ENCODE data around the gene SEMA4B. TPM values are rescaled to one million over a fixed set of nuclear protein-coding genes. Genes with fewer than 3 reads are reported as not detected.

Gene SEMA4B
- total and polyA plus RNA-seq, 2 experiments from 2014 or later: 16.7 to 48.2 TPM

DNA sequence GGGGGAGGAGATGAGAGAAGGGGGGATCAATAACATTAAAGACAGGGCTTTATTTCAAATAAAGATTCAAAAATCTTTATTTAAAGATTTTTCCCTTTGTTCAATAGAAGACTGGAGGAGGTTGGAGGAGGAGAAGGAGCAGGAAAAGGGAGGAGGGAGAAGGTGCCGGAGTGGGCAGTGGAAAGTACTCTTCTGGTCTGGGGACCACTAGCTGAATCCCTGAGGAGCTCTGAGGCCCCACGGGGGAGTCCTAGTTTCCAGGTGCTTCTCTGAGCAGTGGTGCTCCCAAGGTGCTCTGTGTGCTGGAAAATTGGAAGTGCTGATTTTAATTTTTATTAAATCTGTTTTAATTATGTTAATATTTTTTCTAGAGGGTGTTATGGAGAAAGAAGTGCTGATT is 19.4 kb upstream of the SEMA4B start:
- no peaks in the 10 kb centered on the region for H3K79me2 ChIP-seq (replicated peaks; ENCODE audit: insufficient read depth)
- H3K36me3 ChIP-seq (ENCODE audit: insufficient read depth): no peaks in the 10 kb centered on the region
- Mint-ChIP-seq H3K9me3 (no peaks in the 10 kb centered on the region), H3K36me3 (ENCODE audit: low read depth) (no peaks in the 10 kb centered on the region), H3K27ac (no peak overlapping the region), H3K4me3 (no peak overlapping the region), H3K27me3 (ENCODE audit: insufficient read depth, low read depth, poor library complexity) (peaks cover 14% of the 10 kb centered on the region), H3K4me1 (peaks cover 37% of the 10 kb centered on the region)
- DNase-seq (ENCODE audit: low spot score) (no peak), ATAC-seq (no peak)
- H4K20me1 ChIP-seq (replicated peaks; ENCODE audit: insufficient read depth): no peaks in the 10 kb centered on the region
- H3K9me2 ChIP-seq (ENCODE audit: insufficient read depth): no peaks in the 10 kb centered on the region
- 0 out of 2 replicates have a peak overlapping the region, but pooled peaks have one; percentile 19 for H2AFZ ChIP-seq
- H3K4me1 ChIP-seq (ENCODE audit: insufficient read depth): peaks cover 32% of the 10 kb centered on the region
- no peak overlapping the region for H3K4me2 ChIP-seq
- no peaks in the 10 kb centered on the region for H3K27me3 ChIP-seq (ENCODE audit: insufficient read depth)
- TF ChIP-seq ZNF331 (CRISPR knock-in tag; IDR thresholded peaks at IDR 0.05; ENCODE audit: low read depth) (no peak), ZNF114 (CRISPR knock-in tag; IDR thresholded peaks at IDR 0.05) (no peak), EZH2phosphoT487 (IDR thresholded peaks at IDR 0.05; ENCODE audit: unreplicated experiment) (no peak), POLR2AphosphoS5 (IDR thresholded peaks at IDR 0.05; ENCODE audit: low read depth) (no peak), STAT1 (IDR thresholded peaks at IDR 0.05; ENCODE audit: unreplicated experiment) (no peak)
- TF ChIP-seq, protein P1, sequence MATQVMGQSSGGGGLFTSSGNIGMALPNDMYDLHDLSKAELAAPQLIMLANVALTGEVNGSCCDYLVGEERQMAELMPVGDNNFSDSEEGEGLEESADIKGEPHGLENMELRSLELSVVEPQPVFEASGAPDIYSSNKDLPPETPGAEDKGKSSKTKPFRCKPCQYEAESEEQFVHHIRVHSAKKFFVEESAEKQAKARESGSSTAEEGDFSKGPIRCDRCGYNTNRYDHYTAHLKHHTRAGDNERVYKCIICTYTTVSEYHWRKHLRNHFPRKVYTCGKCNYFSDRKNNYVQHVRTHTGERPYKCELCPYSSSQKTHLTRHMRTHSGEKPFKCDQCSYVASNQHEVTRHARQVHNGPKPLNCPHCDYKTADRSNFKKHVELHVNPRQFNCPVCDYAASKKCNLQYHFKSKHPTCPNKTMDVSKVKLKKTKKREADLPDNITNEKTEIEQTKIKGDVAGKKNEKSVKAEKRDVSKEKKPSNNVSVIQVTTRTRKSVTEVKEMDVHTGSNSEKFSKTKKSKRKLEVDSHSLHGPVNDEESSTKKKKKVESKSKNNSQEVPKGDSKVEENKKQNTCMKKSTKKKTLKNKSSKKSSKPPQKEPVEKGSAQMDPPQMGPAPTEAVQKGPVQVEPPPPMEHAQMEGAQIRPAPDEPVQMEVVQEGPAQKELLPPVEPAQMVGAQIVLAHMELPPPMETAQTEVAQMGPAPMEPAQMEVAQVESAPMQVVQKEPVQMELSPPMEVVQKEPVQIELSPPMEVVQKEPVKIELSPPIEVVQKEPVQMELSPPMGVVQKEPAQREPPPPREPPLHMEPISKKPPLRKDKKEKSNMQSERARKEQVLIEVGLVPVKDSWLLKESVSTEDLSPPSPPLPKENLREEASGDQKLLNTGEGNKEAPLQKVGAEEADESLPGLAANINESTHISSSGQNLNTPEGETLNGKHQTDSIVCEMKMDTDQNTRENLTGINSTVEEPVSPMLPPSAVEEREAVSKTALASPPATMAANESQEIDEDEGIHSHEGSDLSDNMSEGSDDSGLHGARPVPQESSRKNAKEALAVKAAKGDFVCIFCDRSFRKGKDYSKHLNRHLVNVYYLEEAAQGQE (IDR thresholded peaks at IDR 0.05; ENCODE audit: unreplicated experiment): no peak
- TF ChIP-seq, protein P2, sequence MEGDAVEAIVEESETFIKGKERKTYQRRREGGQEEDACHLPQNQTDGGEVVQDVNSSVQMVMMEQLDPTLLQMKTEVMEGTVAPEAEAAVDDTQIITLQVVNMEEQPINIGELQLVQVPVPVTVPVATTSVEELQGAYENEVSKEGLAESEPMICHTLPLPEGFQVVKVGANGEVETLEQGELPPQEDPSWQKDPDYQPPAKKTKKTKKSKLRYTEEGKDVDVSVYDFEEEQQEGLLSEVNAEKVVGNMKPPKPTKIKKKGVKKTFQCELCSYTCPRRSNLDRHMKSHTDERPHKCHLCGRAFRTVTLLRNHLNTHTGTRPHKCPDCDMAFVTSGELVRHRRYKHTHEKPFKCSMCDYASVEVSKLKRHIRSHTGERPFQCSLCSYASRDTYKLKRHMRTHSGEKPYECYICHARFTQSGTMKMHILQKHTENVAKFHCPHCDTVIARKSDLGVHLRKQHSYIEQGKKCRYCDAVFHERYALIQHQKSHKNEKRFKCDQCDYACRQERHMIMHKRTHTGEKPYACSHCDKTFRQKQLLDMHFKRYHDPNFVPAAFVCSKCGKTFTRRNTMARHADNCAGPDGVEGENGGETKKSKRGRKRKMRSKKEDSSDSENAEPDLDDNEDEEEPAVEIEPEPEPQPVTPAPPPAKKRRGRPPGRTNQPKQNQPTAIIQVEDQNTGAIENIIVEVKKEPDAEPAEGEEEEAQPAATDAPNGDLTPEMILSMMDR (conservative IDR thresholded peaks at IDR 0.05; ENCODE audit: low read depth in 2 of 2): no peak
- TF ChIP-seq, protein P3, sequence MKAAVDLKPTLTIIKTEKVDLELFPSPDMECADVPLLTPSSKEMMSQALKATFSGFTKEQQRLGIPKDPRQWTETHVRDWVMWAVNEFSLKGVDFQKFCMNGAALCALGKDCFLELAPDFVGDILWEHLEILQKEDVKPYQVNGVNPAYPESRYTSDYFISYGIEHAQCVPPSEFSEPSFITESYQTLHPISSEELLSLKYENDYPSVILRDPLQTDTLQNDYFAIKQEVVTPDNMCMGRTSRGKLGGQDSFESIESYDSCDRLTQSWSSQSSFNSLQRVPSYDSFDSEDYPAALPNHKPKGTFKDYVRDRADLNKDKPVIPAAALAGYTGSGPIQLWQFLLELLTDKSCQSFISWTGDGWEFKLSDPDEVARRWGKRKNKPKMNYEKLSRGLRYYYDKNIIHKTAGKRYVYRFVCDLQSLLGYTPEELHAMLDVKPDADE (IDR thresholded peaks at IDR 0.05): no peak
- TF ChIP-seq, protein P4, sequence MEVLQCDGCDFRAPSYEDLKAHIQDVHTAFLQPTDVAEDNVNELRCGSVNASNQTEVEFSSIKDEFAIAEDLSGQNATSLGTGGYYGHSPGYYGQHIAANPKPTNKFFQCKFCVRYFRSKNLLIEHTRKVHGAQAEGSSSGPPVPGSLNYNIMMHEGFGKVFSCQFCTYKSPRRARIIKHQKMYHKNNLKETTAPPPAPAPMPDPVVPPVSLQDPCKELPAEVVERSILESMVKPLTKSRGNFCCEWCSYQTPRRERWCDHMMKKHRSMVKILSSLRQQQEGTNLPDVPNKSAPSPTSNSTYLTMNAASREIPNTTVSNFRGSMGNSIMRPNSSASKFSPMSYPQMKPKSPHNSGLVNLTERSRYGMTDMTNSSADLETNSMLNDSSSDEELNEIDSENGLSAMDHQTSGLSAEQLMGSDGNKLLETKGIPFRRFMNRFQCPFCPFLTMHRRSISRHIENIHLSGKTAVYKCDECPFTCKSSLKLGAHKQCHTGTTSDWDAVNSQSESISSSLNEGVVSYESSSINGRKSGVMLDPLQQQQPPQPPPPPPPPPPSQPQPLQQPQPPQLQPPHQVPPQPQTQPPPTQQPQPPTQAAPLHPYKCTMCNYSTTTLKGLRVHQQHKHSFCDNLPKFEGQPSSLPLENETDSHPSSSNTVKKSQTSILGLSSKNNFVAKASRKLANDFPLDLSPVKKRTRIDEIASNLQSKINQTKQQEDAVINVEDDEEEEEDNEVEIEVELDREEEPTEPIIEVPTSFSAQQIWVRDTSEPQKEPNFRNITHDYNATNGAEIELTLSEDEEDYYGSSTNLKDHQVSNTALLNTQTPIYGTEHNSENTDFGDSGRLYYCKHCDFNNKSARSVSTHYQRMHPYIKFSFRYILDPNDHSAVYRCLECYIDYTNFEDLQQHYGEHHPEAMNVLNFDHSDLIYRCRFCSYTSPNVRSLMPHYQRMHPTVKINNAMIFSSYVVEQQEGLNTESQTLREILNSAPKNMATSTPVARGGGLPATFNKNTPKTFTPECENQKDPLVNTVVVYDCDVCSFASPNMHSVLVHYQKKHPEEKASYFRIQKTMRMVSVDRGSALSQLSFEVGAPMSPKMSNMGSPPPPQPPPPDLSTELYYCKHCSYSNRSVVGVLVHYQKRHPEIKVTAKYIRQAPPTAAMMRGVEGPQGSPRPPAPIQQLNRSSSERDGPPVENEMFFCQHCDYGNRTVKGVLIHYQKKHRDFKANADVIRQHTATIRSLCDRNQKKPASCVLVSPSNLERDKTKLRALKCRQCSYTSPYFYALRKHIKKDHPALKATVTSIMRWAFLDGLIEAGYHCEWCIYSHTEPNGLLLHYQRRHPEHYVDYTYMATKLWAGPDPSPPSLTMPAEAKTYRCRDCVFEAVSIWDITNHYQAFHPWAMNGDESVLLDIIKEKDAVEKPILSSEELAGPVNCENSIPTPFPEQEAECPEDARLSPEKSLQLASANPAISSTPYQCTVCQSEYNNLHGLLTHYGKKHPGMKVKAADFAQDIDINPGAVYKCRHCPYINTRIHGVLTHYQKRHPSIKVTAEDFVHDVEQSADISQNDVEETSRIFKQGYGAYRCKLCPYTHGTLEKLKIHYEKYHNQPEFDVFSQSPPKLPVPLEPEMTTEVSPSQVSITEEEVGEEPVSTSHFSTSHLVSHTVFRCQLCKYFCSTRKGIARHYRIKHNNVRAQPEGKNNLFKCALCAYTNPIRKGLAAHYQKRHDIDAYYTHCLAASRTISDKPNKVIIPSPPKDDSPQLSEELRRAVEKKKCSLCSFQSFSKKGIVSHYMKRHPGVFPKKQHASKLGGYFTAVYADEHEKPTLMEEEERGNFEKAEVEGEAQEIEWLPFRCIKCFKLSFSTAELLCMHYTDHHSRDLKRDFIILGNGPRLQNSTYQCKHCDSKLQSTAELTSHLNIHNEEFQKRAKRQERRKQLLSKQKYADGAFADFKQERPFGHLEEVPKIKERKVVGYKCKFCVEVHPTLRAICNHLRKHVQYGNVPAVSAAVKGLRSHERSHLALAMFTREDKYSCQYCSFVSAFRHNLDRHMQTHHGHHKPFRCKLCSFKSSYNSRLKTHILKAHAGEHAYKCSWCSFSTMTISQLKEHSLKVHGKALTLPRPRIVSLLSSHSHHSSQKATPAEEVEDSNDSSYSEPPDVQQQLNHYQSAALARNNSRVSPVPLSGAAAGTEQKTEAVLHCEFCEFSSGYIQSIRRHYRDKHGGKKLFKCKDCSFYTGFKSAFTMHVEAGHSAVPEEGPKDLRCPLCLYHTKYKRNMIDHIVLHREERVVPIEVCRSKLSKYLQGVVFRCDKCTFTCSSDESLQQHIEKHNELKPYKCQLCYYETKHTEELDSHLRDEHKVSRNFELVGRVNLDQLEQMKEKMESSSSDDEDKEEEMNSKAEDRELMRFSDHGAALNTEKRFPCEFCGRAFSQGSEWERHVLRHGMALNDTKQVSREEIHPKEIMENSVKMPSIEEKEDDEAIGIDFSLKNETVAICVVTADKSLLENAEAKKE (CRISPR knock-in tag; IDR thresholded peaks at IDR 0.05): no peak
- no peak overlapping the region for H3K27ac ChIP-seq (ENCODE audit: low read depth)
- H3K4me3 ChIP-seq: no peak overlapping the region
- H3F3A ChIP-seq (replicated peaks; ENCODE audit: low read depth): peaks cover 11% of the 10 kb centered on the region

Measured in GM23338 (cell line).